Keratinocyte (primary cell): ENCODE data around the gene CATSPERZ. TPM values are rescaled to one million over a fixed set of nuclear protein-coding genes. Genes with fewer than 3 reads are reported as not detected.

ENCODE experiments used
- DNase-seq: peaks from one replicate; pipeline ENCODE4 v3.0.0-alpha.2; 2011; ENCODE audit warnings: low read depth, missing footprints, low spot score
- FAIRE-seq: peaks from 2 replicates; lab custom pipeline; 2011; peaks lifted over from hg19 to GRCh38; lab: Jason Lieb, UNC
- H2AFZ ChIP-seq: 2 replicates; pipeline ENCODE4 v1.6.0; 2012; ENCODE audit warnings: low read length, control low read depth, inconsistent platforms; ENCODE audit not compliant: control insufficient read depth
- H3K27ac ChIP-seq: 2 replicates; pipeline ENCODE4 v1.5.1; 2011; ENCODE audit warnings: low read length; ENCODE audit not compliant: control insufficient read depth, insufficient read depth
- H3K27me3 ChIP-seq: 3 replicates; pipeline ENCODE4 v1.6.0; 2011; ENCODE audit warnings: low read length; ENCODE audit not compliant: control insufficient read depth, insufficient read depth; ENCODE audit errors: extremely low read depth
- H3K36me3 ChIP-seq, 2 experiments: 2 replicates in 1 of 2; 3 replicates in 1 of 2; pipeline ENCODE4 v1.5.1; 2011; ENCODE audit warnings: low read length in 2 of 2, mild to moderate bottlenecking in 1 of 2; ENCODE audit not compliant: control insufficient read depth in 2 of 2, insufficient read depth in 2 of 2; ENCODE audit errors: extremely low read depth in 1 of 2
- H3K4me1 ChIP-seq: 3 replicates; pipeline ENCODE4 v1.5.1; 2011; ENCODE audit warnings: low read length; ENCODE audit not compliant: control insufficient read depth, insufficient read depth; ENCODE audit errors: extremely low read depth
- H3K4me2 ChIP-seq: 3 replicates; pipeline ENCODE4 v1.6.0; 2011; ENCODE audit warnings: low read depth, low read length; ENCODE audit not compliant: control insufficient read depth, insufficient read depth; ENCODE audit errors: extremely low read depth
- H3K4me3 ChIP-seq, 3 experiments: fragments of 200-600 bp in 1 of 3; sonication (generic) in 1 of 3; 2 replicates in 2 of 3; 3 replicates in 1 of 3; pipeline ENCODE4 v1.5.1; 2011 to 2016; ENCODE audit warnings: low read length in 3 of 3, mild to moderate bottlenecking in 3 of 3, control low read depth in 2 of 3, inconsistent platforms in 1 of 3, low read depth in 1 of 3, mixed read lengths in 1 of 3, mixed run types in 1 of 3, moderate library complexity in 1 of 3; ENCODE audit not compliant: control insufficient read depth in 2 of 3, insufficient read depth in 2 of 3; ENCODE audit errors: extremely low read depth in 1 of 3
- H3K79me2 ChIP-seq: 2 replicates; pipeline ENCODE4 v1.6.0; 2012; ENCODE audit warnings: low read length; ENCODE audit not compliant: control insufficient read depth, insufficient read depth
- H3K9ac ChIP-seq: 3 replicates; pipeline ENCODE4 v1.6.0; 2011; ENCODE audit warnings: low read length; ENCODE audit not compliant: control insufficient read depth, insufficient read depth; ENCODE audit errors: extremely low read depth
- H3K9me1 ChIP-seq: 3 replicates; pipeline ENCODE4 v1.6.0; 2011; ENCODE audit warnings: low read length; ENCODE audit not compliant: control insufficient read depth, insufficient read depth; ENCODE audit errors: extremely low read depth
- H3K9me3 ChIP-seq: 2 replicates; pipeline ENCODE4 v1.5.1; 2012; ENCODE audit warnings: low read depth, low read length; ENCODE audit not compliant: control insufficient read depth
- H4K20me1 ChIP-seq: 3 replicates; pipeline ENCODE4 v1.6.0; 2011; ENCODE audit warnings: low read length; ENCODE audit not compliant: control insufficient read depth, insufficient read depth; ENCODE audit errors: extremely low read depth
- CTCF ChIP-seq, 3 experiments: IDR thresholded peaks in 1 of 3; conservative IDR thresholded peaks in 1 of 3; optimal IDR thresholded peaks in 1 of 3; 2 replicates in 2 of 3; 3 replicates in 1 of 3; pipeline versions ENCODE3 to v1.5.1; 2011; ENCODE audit warnings: low read length in 3 of 3, mild to moderate bottlenecking in 3 of 3, moderate library complexity in 2 of 3, control low read depth in 1 of 3, inconsistent platforms in 1 of 3; ENCODE audit not compliant: insufficient read depth in 2 of 3; ENCODE audit errors: extremely low read depth in 1 of 3
- EZH2 ChIP-seq: IDR thresholded peaks from one replicate; pipeline ENCODE4 v1.6.1; 2012; ENCODE audit warnings: inconsistent platforms, mild to moderate bottlenecking, low read length, moderate library complexity
- dilution Hi-C: fragments of 300-500 bp; cut with MboI; formaldehyde crosslinking; loops from one replicate; pipeline ENCODE4 v1.7.0; 2020; ENCODE audit warnings: low sequenced_read_pairs; ENCODE audit not compliant: extremely low pct_ligation_motif_present
- polyA plus RNA-seq, 5 experiments: library from polyadenylated mRNA; depleted of rRNA in 3 of 5; stranded (reverse) in 3 of 5; stranded (forward) in 1 of 5; unstranded in 1 of 5; fragments of >200 nt; gene quantifications; 1 replicate in 1 of 5; 2 replicates in 3 of 5; 3 replicates in 1 of 5; pipeline versions ENCODE4 v1.2.1 to v1.2.3, GENCODE V29; 2011 to 2012; ENCODE audit warnings: missing spikeins in 2 of 5, low read depth in 1 of 5, low replicate concordance in 1 of 5

The CATSPERZ gene
- polyA plus RNA-seq, 1 donor (not counting 4 experiments of a cell fraction or from before 2014, with no cell fraction given) = 0.29 TPM

GRCh38 chr11:64327993-64328392, 27.8 kb downstream of the CATSPERZ start:
- dilution Hi-C loops = no loop called here
- H3K4me2 ChIP-seq = no peak overlapping the region
- H3K79me2 ChIP-seq = no peaks in the 10 kb centered on the region
- no peaks in the 10 kb centered on the region for H3K9me3 ChIP-seq
- no peak overlapping the region for H3K9ac ChIP-seq
- no peak overlapping the region for H2AFZ ChIP-seq
- no peak overlapping the region for H3K27ac ChIP-seq
- FAIRE-seq (no peak), DNase-seq (no peak)
- H3K36me3 ChIP-seq = peaks cover 0 to 5% of the 10 kb centered on the region in 2 experiments
- H3K27me3 ChIP-seq = no peaks in the 10 kb centered on the region
- H3K4me3 ChIP-seq = no peak overlapping the region
- H3K9me1 ChIP-seq = no peaks in the 10 kb centered on the region
- TF ChIP-seq CTCF (optimal IDR thresholded peaks at IDR 0.05 in 1 of 3, IDR thresholded peaks at IDR 0.05 in 1 of 3, conservative IDR thresholded peaks at IDR 0.05 in 1 of 3; ENCODE audit: extremely low read depth in 1 of 3, insufficient read depth in 2 of 3, low read length in 3 of 3) = no peak
- no peak for TF ChIP-seq EZH2
- H4K20me1 ChIP-seq = no peaks in the 10 kb centered on the region
- peaks cover 37% of the 10 kb centered on the region for H3K4me1 ChIP-seq

GRCh38 chr11:64330888-64331287, 30.7 kb downstream of the CATSPERZ start:
- Histone ChIP-seq H3K4me1 (peaks cover 18% of the 10 kb centered on the region), H3K27ac (no peak overlapping the region), H3K27me3 (no peaks in the 10 kb centered on the region), H3K9ac (no peak overlapping the region), H3K9me3 (no peaks in the 10 kb centered on the region), H3K79me2 (no peaks in the 10 kb centered on the region), H4K20me1 (no peaks in the 10 kb centered on the region), H3K36me3 (no peaks in the 10 kb centered on the region), H3K9me1 (no peaks in the 10 kb centered on the region), H2AFZ (no peak overlapping the region), H3K4me3 (no peak overlapping the region), H3K4me2 (no peak overlapping the region)
- FAIRE-seq (no peak), DNase-seq (no peak)
- dilution Hi-C loops = no loop called here
- TF ChIP-seq CTCF (optimal IDR thresholded peaks at IDR 0.05 in 1 of 3, IDR thresholded peaks at IDR 0.05 in 1 of 3, conservative IDR thresholded peaks at IDR 0.05 in 1 of 3; ENCODE audit: extremely low read depth in 1 of 3, insufficient read depth in 2 of 3, low read length in 3 of 3) (no peak), EZH2 (no peak)
